ENCODE data around the gene FAM174B.

FAM174B gene

DNA sequence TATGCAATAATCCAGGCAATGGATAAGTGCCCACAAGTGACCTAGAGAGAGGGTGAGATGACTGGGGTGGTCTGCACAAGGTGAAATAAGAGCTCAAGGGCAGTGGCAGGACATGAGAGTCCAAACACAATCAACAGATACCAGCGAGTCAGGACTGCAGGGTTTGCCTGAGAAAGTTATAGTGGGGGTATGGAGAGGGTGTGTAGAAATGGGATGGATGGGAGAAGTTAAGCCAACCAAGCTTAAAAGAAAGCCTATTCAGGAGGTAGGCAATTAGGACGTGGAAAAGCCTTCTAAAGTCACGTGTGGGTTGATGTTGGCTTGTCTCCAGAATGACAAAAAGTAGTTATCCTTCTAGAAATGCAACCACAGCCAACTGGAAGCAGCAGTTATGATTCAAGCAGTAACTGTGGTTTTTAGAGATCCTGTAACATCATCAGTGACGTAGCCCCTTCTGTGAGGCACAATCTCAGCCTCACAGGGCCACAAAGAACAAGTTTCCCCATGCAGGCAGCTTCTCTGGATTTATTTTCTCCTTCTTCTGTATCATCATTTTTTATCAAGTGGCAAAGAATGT is 56.1 kb downstream of the FAM174B start:
- Histone ChIP-seq H3K27me3 (ENCODE audit: insufficient read depth, low read length, poor library complexity, severe bottlenecking) (no peaks in the 10 kb centered on the region), H2AFZ (ENCODE audit: low read length) (no peak overlapping the region), H3K36me3 (ENCODE audit: insufficient read depth, low read length) (no peaks in the 10 kb centered on the region), H3K9me2 (replicated peaks; ENCODE audit: low read depth, low read length) (no peaks in the 10 kb centered on the region), H3K4me2 (ENCODE audit: low read depth, low read length, poor library complexity, severe bottlenecking) (no peak overlapping the region), H4K20me1 (ENCODE audit: insufficient read depth, low read length, poor library complexity, severe bottlenecking) (no peaks in the 10 kb centered on the region), H3K9ac (ENCODE audit: low read depth, low read length, poor library complexity, severe bottlenecking) (no peak overlapping the region), H3K9me3 (ENCODE audit: insufficient read depth, low read depth, low read length) (no peaks in the 10 kb centered on the region), H3K4me1 (ENCODE audit: insufficient read depth, low read length, poor library complexity, severe bottlenecking) (no peaks in the 10 kb centered on the region), H3F3A (ENCODE audit: low read depth) (no peaks in the 10 kb centered on the region), H3K4me3 (ENCODE audit: low read length, poor library complexity, severe bottlenecking) (no peak overlapping the region), H3K79me2 (ENCODE audit: insufficient read depth, low read length) (no peaks in the 10 kb centered on the region)
- TF ChIP-seq, protein P1, sequence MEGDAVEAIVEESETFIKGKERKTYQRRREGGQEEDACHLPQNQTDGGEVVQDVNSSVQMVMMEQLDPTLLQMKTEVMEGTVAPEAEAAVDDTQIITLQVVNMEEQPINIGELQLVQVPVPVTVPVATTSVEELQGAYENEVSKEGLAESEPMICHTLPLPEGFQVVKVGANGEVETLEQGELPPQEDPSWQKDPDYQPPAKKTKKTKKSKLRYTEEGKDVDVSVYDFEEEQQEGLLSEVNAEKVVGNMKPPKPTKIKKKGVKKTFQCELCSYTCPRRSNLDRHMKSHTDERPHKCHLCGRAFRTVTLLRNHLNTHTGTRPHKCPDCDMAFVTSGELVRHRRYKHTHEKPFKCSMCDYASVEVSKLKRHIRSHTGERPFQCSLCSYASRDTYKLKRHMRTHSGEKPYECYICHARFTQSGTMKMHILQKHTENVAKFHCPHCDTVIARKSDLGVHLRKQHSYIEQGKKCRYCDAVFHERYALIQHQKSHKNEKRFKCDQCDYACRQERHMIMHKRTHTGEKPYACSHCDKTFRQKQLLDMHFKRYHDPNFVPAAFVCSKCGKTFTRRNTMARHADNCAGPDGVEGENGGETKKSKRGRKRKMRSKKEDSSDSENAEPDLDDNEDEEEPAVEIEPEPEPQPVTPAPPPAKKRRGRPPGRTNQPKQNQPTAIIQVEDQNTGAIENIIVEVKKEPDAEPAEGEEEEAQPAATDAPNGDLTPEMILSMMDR (conservative IDR thresholded peaks at IDR 0.05; ENCODE audit: low read length), result no peak
- no peak for TF ChIP-seq EZH2phosphoT487 (IDR thresholded peaks at IDR 0.05; ENCODE audit: borderline replicate concordance)

DNA sequence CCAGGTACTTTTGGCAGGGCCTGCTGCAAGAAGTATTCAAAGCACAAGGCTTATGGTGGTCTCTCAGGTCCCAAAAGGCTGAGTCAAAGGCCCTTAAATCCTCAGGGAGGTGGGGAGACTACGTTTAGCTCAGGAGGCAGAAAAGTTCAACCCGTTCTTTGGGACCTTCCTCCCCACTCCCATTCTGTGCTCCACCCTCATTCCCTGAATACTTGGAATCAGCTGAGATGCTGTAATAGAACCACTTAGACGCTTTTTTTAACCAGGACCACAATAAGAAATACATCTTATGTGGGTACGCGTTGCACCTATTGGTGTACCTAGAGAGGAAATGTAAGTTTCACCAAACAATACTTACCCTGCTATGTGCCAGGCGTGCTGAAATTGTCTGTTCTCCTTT is 58.0 kb downstream of the FAM174B start:
- H3K27me3 ChIP-seq (ENCODE audit: insufficient read depth, low read length, poor library complexity, severe bottlenecking), result no peaks in the 10 kb centered on the region
- H2AFZ ChIP-seq (ENCODE audit: low read length), result no peak overlapping the region
- H3K4me3 ChIP-seq (ENCODE audit: low read length, poor library complexity, severe bottlenecking), result no peak overlapping the region
- no peaks in the 10 kb centered on the region for H3K79me2 ChIP-seq (ENCODE audit: insufficient read depth, low read length)
- no peaks in the 10 kb centered on the region for H3K36me3 ChIP-seq (ENCODE audit: insufficient read depth, low read length)
- H4K20me1 ChIP-seq (ENCODE audit: insufficient read depth, low read length, poor library complexity, severe bottlenecking), result no peaks in the 10 kb centered on the region
- no peaks in the 10 kb centered on the region for H3K9me2 ChIP-seq (replicated peaks; ENCODE audit: low read depth, low read length)
- H3F3A ChIP-seq (ENCODE audit: low read depth), result no peaks in the 10 kb centered on the region
- H3K9ac ChIP-seq (ENCODE audit: low read depth, low read length, poor library complexity, severe bottlenecking), result no peak overlapping the region
- no peak overlapping the region for H3K4me2 ChIP-seq (ENCODE audit: low read depth, low read length, poor library complexity, severe bottlenecking)
- no peaks in the 10 kb centered on the region for H3K4me1 ChIP-seq (ENCODE audit: insufficient read depth, low read length, poor library complexity, severe bottlenecking)
- H3K9me3 ChIP-seq (ENCODE audit: insufficient read depth, low read depth, low read length), result no peaks in the 10 kb centered on the region
- TF ChIP-seq, protein P1 (conservative IDR thresholded peaks at IDR 0.05; ENCODE audit: low read length), result no peak
- TF ChIP-seq EZH2phosphoT487 (IDR thresholded peaks at IDR 0.05; ENCODE audit: borderline replicate concordance), result no peak

DNA sequence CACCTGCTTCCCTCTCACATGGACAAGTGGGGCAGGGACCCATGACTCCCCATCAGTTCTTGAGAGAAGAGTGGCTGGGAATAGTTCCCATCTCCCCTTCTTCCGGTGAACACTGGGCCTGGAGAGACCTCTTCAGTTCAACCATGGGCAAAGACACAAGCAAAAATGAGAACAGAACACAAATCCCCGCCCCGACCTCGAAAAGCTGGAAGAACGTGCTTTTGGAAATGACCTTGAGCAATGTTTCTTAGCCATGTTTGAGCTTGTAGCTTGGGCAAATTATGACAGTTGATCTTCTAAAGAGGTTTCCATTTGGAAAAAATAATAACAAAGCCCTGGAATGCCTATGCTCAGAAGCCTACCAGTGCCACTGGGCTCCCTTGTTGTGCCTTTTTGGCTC is 59.0 kb downstream of the FAM174B start:
- TF ChIP-seq EZH2phosphoT487 (IDR thresholded peaks at IDR 0.05; ENCODE audit: borderline replicate concordance), result no peak
- TF ChIP-seq, protein P1 (conservative IDR thresholded peaks at IDR 0.05; ENCODE audit: low read length), result no peak
- Histone ChIP-seq H3K4me3 (ENCODE audit: low read length, poor library complexity, severe bottlenecking) (no peak overlapping the region), H3K4me2 (ENCODE audit: low read depth, low read length, poor library complexity, severe bottlenecking) (no peak overlapping the region), H3F3A (ENCODE audit: low read depth) (no peaks in the 10 kb centered on the region), H2AFZ (ENCODE audit: low read length) (no peak overlapping the region), H3K27me3 (ENCODE audit: insufficient read depth, low read length, poor library complexity, severe bottlenecking) (no peaks in the 10 kb centered on the region), H3K79me2 (ENCODE audit: insufficient read depth, low read length) (no peaks in the 10 kb centered on the region), H3K4me1 (ENCODE audit: insufficient read depth, low read length, poor library complexity, severe bottlenecking) (no peaks in the 10 kb centered on the region), H3K9me3 (ENCODE audit: insufficient read depth, low read depth, low read length) (no peaks in the 10 kb centered on the region), H3K36me3 (ENCODE audit: insufficient read depth, low read length) (no peaks in the 10 kb centered on the region), H3K9me2 (replicated peaks; ENCODE audit: low read depth, low read length) (no peaks in the 10 kb centered on the region), H3K9ac (ENCODE audit: low read depth, low read length, poor library complexity, severe bottlenecking) (no peak overlapping the region), H4K20me1 (ENCODE audit: insufficient read depth, low read length, poor library complexity, severe bottlenecking) (no peaks in the 10 kb centered on the region)
